H4 (cell line): ENCODE data around the gene CD4. TPM values are rescaled to one million over a fixed set of nuclear protein-coding genes. Genes with fewer than 3 reads are reported as not detected.
"Not testable (repeated sequence)": the region's sequence is repeated elsewhere in the genome, so short reads cannot be mapped to it uniquely, and the experiment has no call there.

Experiments
- DNase-seq: peaks from one replicate; pipeline ENCODE4 v3.0.0-alpha.2; 2015; ENCODE audit warnings: low spot score
- total RNA-seq: library from RNA; depleted of rRNA; stranded (reverse); fragments of >200 nt; shearing (Covaris generic); gene quantifications from 2 replicates; pipeline ENCODE4 v1.2.3, GENCODE V29; 2014

Gene CD4
- total RNA-seq, 1 experiment from 2014 or later: 0.12 TPM

DNA sequence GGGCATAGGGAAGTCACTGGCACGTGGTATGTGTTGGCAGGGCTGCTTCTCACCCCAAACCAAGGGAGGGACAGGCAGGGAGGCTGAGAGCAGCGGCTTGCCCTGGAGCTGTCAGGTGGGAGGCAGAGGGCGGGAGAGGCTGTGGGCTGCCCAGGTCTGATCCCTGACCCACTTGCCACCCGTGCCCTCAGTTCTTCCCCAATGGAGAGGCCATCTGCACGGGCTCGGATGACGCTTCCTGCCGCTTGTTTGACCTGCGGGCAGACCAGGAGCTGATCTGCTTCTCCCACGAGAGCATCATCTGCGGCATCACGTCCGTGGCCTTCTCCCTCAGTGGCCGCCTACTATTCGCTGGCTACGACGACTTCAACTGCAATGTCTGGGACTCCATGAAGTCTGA lies 56.1 kb downstream of the CD4 start:
- no peak for DNase-seq

GRCh38 chr12:6846316-6846869 lies 57.1 kb downstream of the CD4 start:
- DNase-seq: no peak

GRCh38 chr12:6847676-6848075 lies 58.3 kb downstream of the CD4 start:
- DNase-seq: no peak

- no peak for DNase-seq
These were observed 60.1 kb downstream of the CD4 start for GRCh38 chr12:6849427-6849826.

DNA sequence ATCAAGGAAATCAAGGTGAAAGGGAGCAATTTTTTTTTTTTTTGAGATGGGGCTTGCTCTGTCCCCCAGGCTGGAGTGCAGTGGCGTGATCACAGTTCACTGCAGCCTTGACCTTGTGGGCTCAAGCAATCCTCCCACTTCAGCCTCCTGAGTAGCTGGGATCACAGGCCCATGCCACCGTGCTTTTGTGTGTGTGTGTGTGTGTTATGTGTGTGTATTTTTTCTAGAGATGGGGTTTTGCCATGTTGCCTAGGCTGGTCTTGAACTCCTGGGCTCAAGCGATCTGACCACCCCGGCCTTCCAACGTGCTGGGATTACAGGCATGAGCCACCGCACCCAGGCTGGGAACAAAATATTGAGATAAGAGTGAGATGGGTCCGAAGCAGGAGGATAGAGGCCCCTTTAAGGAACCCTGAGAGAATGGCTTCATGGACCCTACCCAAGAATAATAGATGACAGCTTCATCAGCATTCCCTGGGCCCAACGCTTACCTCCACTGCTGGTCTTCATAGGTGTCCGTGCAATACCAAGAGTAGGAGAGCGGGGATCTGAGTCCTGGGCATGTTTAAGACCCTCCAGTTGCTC lies 60.7 kb downstream of the CD4 start:
- DNase-seq: no peak

GRCh38 chr12:6850796-6851152 lies 61.4 kb downstream of the CD4 start:
- DNase-seq: no peak

DNA sequence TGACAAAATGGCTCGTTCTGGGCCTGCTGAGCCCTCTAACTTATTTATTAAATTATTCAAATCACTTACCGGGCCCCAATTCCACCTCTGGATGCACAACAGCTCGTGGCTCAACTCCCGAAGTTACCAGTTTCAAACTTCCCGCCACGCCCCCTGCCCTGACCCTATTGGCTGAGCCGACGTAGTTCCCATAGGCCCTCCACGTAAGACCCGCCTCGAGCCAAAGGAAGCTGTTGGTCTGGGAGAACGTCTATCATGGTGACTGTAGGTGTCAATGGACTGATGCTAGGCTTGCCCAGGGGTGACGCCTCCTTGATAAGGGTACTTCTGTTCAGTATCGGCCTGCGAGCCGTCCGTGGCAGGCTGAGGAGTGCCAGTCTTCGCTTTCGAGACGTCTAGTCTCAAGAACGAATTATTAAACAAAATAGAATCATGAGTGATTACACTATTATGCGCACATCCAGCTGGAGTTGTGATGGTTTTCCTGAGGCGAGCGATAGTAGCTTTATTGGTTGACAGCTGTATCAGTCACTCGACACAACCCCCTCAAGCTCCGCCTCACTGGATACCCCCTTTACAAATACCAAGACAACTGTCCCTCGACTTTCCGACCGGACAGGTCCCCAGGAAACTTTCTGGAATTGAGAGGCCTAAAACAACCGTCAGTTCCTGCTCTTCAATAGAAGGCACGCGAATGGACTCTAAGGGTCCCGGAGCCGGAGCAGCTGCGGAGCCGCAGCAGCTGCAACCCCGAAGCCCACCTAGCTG lies 62.0 kb downstream of the CD4 start, which contains the start of gene CDCA3:
CDCA3 (minus strand) TSS at position 134 of the 768 bp plus-strand sequence. CDS start 334 bp downstream, outside the sequence.
- DNase-seq: peak; percentile 100

GRCh38 chr12:6851921-6852650 lies 62.8 kb downstream of the CD4 start, which contains the start of gene USP5:
TSS of gene USP5 (plus strand) at chr12:6852150. CDS start at chr12:6852180, 30 bp downstream.
- DNase-seq: peak; percentile 100

DNA sequence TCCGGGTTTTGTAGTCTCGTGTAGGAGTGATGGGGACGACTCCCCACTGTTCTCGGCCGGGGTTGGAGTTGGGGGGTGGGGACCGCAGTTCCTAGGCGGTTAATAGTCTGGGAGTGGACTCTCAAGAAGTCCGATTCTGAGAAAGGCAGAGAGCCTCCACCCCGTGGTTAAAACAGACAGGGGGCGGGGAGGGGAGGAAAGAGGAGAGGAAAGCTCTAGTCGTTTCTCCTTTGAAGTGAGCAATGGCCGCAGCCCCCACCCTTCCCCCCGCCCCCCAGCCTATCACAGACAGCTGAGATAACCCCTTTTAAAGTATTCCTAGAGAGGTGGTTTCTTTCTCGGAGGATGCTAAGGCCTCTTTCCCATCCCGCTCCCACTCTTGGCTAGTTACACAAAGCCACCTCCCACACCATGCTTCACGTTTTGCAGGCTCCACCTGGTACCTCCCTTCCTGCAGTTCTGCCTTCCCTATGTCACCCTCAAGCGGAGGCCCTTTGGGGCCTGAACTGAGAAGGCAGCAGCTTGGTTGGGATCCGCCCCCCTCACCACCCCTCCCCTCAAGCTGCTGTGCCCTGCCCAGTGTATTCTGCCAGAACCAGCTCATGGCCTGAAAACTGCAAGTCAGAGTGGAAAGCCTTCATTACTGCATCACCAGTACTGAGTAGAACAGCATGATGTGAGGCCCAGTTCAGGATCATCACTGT lies 63.5 kb downstream of the CD4 start:
- DNase-seq: peak; percentile 77

- DNase-seq: no peak
These were observed 64.3 kb downstream of the CD4 start for GRCh38 chr12:6853626-6854025.

GRCh38 chr12:6854036-6854435 lies 64.7 kb downstream of the CD4 start:
- DNase-seq: no peak

- DNase-seq: no peak
These were observed 66.0 kb downstream of the CD4 start for GRCh38 chr12:6855322-6855721.

DNA sequence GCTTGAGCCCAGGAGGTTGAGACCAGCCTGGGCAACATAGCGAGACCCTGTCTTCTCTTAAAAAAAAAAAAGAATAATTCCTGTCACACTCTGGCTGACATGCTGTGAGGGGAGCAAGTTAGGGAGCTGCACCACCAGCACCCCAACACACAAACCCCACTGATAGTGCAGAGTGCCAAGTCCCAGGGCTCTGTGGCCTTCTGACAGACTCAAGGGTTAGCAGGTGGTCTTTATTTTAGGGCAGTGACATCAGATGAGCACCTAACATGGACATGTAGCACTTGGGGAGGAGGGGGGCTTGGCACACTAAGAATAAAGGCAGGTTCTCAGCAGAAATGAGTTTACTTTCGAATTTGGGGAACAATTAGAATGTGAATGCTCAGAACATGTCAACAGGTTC lies 69.5 kb downstream of the CD4 start:
- DNase-seq: no peak

DNA sequence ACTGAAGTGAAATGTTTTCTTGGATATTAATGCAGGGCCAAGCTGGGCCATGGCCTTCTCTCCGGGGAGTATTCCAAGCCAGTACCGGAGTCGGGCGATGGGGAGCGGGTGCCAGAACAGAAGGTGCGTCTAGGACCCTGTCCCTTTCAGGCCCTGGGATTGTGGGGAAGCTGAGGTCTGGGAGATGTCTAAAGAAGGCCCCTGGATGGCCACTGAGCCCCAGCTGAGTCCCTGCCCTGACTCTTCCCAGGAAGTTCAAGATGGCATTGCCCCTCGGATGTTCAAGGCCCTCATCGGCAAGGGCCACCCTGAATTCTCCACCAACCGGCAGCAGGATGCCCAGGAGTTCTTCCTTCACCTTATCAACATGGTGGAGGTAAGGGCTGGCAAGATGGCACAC lies 70.8 kb downstream of the CD4 start:
- no peak for DNase-seq

GRCh38 chr12:6860942-6861341 lies 71.6 kb downstream of the CD4 start:
- no peak for DNase-seq

- no peak for DNase-seq
These were observed 72.1 kb downstream of the CD4 start for GRCh38 chr12:6861391-6861790.

DNA sequence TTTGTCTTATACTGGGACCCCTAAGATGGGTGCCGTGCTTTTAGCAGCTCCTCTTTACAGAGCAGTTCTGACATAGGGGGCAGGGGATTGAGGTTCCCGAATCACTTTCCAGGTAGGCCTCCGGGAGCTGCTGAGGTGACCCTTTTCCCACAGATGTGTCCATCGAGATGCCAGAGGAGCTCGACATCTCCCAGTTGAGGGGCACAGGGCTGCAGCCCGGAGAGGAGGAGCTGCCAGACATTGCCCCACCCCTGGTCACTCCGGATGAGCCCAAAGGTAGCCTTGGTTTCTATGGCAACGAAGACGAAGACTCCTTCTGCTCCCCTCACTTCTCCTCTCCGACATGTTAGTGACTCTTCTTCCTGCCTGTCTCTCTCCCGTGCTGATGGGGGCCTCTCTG lies 73.7 kb downstream of the CD4 start:
- DNase-seq: no peak

DNA sequence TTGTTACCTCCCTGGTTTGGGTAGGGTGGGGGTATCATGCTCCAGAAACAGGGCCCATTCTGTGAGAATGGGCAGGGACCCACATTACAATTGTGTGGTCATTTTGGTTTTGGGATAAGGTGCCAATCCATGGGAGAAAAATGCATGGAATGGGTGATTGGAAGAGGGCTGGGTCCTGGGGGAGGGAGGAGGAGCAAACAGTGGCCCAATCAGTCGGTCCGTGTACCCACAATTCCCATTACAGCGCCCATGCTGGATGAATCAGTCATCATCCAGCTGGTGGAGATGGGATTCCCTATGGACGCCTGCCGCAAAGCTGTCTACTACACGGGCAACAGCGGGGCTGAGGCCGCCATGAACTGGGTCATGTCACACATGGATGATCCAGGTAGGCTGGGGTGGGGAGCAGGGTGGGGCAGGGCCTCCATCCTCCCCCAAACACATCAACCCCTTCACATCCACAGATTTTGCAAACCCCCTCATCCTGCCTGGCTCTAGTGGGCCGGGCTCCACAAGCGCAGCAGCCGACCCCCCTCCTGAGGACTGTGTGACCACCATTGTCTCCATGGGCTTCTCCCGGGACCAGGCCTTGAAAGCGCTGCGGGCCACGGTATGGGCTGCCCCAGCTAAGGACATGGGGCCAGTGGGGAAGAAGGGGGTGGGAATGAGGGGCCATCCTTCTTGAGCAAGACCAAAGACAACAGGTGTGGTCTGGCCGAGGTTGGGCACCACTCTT lies 74.4 kb downstream of the CD4 start:
- no peak for DNase-seq

- DNase-seq: not testable (repeated sequence)
These were observed 76.0 kb downstream of the CD4 start for GRCh38 chr12:6865307-6865706.

DNA sequence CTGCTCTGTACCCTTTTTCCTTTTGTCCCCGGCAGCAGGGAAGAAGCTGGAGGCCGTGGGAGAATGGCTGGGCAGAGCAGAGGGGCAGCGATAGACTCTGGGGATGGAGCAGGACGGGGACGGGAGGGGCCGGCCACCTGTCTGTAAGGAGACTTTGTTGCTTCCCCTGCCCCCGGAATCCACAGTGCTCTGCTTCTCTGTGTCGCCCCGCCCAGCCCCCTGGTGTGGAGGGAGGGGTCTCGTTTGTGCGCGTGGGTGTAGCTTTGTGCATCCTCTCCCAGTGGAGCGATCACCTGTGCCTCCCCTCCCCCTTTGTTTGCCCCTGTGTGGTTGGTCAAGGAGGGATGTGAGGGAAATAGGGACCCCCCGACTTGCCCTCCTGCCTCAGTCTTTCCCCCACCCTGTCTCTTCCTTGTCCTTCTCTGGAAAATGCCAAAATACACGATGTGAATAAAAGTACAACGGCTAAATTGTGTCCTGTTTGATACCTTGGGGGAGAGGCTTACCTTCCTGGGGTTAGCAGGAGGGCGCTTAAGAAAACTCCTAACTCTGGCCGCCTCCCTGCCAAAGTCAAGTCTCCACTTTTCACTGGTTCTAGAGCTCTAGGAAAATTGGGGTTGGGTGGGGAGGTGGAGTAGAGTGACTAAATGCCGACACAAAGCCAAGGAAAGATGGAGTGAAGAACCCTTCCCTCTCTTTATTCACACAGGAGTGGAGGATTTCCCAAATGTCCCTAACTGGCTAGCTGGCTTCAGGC lies 77.0 kb downstream of the CD4 start:
- DNase-seq: no peak
